ENCODE measurements around the gene GPLD1. TPM values are rescaled to one million over a fixed set of nuclear protein-coding genes. Genes with fewer than 3 reads are reported as not detected.

Gene GPLD1
- total and polyA plus RNA-seq, 2 experiments from 2014 or later = 3.8 to 11.1 TPM

GRCh38 chr6:24401458-24401857, 87.9 kb downstream of the GPLD1 start:
- Histone ChIP-seq H3K9me2 (ENCODE audit: insufficient read depth) (no peaks in the 10 kb centered on the region), H2AFZ (no peak overlapping the region), H3K4me1 (ENCODE audit: insufficient read depth) (peaks cover 33% of the 10 kb centered on the region), H3K4me2 (peak overlapping the region; percentile 83), H3K79me2 (replicated peaks; ENCODE audit: insufficient read depth) (peaks cover 47% of the 10 kb centered on the region), H3K27ac (ENCODE audit: low read depth) (peak overlapping the region; percentile 99), H3F3A (replicated peaks; ENCODE audit: low read depth) (peaks cover 5% of the 10 kb centered on the region; the same call in 1 of the 2 replicates), H3K36me3 (ENCODE audit: insufficient read depth) (peaks cover 2% of the 10 kb centered on the region), H3K27me3 (ENCODE audit: insufficient read depth) (no peaks in the 10 kb centered on the region), H4K20me1 (replicated peaks; ENCODE audit: insufficient read depth) (no peaks in the 10 kb centered on the region), H3K4me3 (peak overlapping the region; percentile 77)
- peaks cover 51% of the 10 kb centered on the region for H3K36me3 Mint-ChIP-seq (ENCODE audit: low read depth)
- H3K27me3 Mint-ChIP-seq (ENCODE audit: insufficient read depth, low read depth, poor library complexity) = peaks cover 5% of the 10 kb centered on the region
- ATAC-seq (peak; percentile 12), DNase-seq (ENCODE audit: low spot score) (peak; percentile 78)
- H3K4me3 Mint-ChIP-seq = peak overlapping the region; percentile 95; the same call in 2 of the 3 replicates
- H3K4me1 Mint-ChIP-seq = peaks cover 48% of the 10 kb centered on the region
- no peak for TF ChIP-seq CTCF (conservative IDR thresholded peaks at IDR 0.05; ENCODE audit: low read depth in 2 of 2)
- TF ChIP-seq REST (IDR thresholded peaks at IDR 0.05; ENCODE audit: unreplicated experiment) = no peak
- no peak for TF ChIP-seq POLR2AphosphoS5 (IDR thresholded peaks at IDR 0.05; ENCODE audit: low read depth)
- no peak for TF ChIP-seq ETS1 (IDR thresholded peaks at IDR 0.05)
- TF ChIP-seq ZNF462 (CRISPR knock-in tag; IDR thresholded peaks at IDR 0.05) = no peak
- TF ChIP-seq ZNF331 (CRISPR knock-in tag; IDR thresholded peaks at IDR 0.05; ENCODE audit: low read depth) = no peak
- TF ChIP-seq EZH2 (IDR thresholded peaks at IDR 0.05; ENCODE audit: low read depth, unreplicated experiment) = no peak
- TF ChIP-seq ZNF114 (CRISPR knock-in tag; IDR thresholded peaks at IDR 0.05) = no peak
- TF ChIP-seq JUNB (IDR thresholded peaks at IDR 0.05; ENCODE audit: unreplicated experiment) = no peak
- no peak for TF ChIP-seq EZH2phosphoT487 (IDR thresholded peaks at IDR 0.05; ENCODE audit: unreplicated experiment)
- TF ChIP-seq NANOG (IDR thresholded peaks at IDR 0.05; ENCODE audit: borderline replicate concordance) = no peak
- TF ChIP-seq STAT1 (IDR thresholded peaks at IDR 0.05; ENCODE audit: unreplicated experiment) = no peak
- peak overlapping the region; percentile 82; the same call in 1 of the 2 replicates for H3K27ac Mint-ChIP-seq
- peaks cover 24% of the 10 kb centered on the region for H3K9me3 Mint-ChIP-seq

Measured in GM23338 (cell line).